ENCODE measurements around the gene SFMBT1.
"Not testable (repeated sequence)": the region's sequence is repeated elsewhere in the genome, so short reads cannot be mapped to it uniquely, and the experiment has no call there.

The SFMBT1 gene

DNA sequence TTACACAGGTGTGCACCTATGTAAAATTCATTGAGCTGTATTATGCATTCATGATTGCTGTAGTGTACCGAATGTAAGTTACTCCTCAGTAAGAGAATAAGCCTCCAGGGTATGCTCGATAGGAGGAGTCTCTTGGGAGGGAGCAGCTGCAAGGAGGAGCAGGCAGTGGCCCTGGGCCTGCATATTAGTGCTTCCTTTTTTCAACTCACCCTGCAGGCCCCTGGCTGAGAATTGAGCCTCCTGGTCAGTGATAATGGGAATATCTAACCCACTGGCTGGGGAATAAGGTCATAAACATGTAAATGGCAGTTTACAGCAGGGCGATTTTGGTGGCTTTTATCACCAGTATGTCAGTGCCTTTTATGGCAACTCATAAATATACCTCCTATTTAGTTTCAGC is 21.7 kb upstream of the SFMBT1 start:
- H3K4me3 ChIP-seq (ENCODE audit: low read depth, low read length), result no peak overlapping the region
- TF ChIP-seq, protein P1, sequence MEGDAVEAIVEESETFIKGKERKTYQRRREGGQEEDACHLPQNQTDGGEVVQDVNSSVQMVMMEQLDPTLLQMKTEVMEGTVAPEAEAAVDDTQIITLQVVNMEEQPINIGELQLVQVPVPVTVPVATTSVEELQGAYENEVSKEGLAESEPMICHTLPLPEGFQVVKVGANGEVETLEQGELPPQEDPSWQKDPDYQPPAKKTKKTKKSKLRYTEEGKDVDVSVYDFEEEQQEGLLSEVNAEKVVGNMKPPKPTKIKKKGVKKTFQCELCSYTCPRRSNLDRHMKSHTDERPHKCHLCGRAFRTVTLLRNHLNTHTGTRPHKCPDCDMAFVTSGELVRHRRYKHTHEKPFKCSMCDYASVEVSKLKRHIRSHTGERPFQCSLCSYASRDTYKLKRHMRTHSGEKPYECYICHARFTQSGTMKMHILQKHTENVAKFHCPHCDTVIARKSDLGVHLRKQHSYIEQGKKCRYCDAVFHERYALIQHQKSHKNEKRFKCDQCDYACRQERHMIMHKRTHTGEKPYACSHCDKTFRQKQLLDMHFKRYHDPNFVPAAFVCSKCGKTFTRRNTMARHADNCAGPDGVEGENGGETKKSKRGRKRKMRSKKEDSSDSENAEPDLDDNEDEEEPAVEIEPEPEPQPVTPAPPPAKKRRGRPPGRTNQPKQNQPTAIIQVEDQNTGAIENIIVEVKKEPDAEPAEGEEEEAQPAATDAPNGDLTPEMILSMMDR (IDR thresholded peaks at IDR 0.05; ENCODE audit: control insufficient read depth, extremely low read depth, insufficient read depth), result no peak
- DNase-seq (ENCODE audit: low read depth), result no peak

DNA sequence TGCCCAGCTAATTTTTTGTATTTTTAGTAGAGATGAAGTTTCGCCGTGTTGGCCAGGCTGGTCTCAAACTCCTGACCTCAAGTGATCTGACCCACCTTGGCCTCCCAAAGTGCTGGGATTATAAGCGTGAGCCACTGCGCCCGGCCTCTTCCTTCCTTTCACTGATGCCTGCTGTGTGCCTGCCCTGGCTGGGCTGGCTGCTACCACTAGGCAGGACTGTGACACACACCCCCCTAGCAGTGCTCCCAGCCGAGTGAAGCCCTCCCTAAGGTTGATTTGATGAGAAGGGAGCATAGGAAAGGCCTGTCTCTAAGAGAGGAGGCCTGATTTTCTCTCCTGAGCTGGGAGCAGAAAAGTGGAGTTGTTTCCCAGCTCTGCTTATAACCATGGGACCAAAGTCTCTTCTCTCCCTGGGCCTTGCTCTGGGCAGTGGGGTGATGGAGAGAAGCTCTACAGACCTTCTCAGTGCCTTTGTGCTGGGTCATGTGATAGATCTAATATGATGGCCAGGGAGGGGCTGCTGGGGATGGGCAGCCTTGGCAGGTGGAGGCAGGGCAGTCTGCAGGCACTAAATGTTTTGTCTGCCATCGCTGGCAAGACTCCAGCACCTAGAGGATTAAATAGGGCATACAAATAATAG is 20.1 kb upstream of the SFMBT1 start:
- no peak for DNase-seq (ENCODE audit: low read depth)
- H3K4me3 ChIP-seq (ENCODE audit: low read depth, low read length), result no peak overlapping the region
- TF ChIP-seq, protein P1 (IDR thresholded peaks at IDR 0.05; ENCODE audit: control insufficient read depth, extremely low read depth, insufficient read depth), result no peak

DNA sequence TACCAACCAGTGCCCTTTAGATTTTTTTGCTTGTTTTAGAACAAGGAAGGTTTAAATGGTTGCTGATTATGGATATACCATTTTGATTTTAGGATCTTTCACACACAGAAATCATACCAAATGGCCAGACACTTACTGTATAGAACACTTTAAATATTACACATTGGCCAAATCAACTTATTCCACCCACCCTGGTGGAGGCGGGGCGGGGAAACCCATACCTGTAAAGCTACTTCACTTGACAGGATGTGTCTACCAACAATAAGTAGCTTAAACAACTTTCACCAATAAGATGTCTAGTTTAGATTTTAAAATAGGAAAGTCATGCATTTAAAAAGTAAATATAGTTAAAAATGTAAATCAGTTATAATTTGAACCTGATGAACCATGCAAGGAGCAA is 17.0 kb upstream of the SFMBT1 start:
- no peak overlapping the region for H3K4me3 ChIP-seq (ENCODE audit: low read depth, low read length)
- TF ChIP-seq, protein P1 (IDR thresholded peaks at IDR 0.05; ENCODE audit: control insufficient read depth, extremely low read depth, insufficient read depth), result no peak
- DNase-seq (ENCODE audit: low read depth), result no peak

DNA sequence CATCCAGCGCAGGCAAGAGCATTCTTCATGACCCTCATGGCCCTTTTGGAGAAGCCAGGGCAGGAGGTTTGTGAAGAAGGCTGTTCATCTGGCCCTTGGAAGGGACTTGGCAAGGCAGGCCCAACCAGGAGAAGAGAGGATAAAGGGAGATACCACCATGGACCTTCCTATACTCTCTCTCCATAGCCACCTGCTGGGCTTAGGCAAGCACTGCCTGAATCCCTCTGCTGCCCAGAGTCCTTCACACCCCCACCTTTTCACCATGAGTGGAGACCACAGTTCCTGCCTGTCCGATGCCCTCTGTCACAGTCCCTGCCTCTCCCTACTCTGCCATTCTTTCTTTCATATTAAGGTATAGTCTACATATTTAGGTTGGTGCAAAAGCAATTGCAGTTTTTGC is 10.6 kb upstream of the SFMBT1 start:
- TF ChIP-seq, protein P1 (IDR thresholded peaks at IDR 0.05; ENCODE audit: control insufficient read depth, extremely low read depth, insufficient read depth), result no peak
- H3K4me3 ChIP-seq (ENCODE audit: low read depth, low read length), result no peak overlapping the region
- DNase-seq (ENCODE audit: low read depth), result no peak

DNA sequence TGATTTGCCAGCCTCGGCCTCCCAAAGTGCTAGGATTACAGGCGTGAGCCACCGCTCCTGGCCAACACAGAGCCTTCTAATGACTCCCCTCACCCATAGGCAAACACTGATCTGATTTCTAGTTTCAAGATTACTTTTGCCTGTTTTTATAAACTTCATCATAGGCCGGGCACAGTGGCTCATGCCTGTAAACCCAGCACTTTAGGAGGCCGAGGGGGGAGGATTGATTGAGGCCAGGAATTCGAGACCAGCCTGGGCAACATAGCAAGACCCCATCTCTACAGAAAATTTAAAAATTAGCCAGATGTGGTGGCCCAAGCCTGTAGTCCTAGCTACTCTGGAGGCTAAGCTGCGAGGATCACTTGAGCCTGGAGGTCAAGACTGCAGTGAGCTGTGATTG is 8.4 kb upstream of the SFMBT1 start:
- DNase-seq (ENCODE audit: low read depth); H3K4me3 ChIP-seq (ENCODE audit: low read depth, low read length): not testable (repeated sequence)

DNA sequence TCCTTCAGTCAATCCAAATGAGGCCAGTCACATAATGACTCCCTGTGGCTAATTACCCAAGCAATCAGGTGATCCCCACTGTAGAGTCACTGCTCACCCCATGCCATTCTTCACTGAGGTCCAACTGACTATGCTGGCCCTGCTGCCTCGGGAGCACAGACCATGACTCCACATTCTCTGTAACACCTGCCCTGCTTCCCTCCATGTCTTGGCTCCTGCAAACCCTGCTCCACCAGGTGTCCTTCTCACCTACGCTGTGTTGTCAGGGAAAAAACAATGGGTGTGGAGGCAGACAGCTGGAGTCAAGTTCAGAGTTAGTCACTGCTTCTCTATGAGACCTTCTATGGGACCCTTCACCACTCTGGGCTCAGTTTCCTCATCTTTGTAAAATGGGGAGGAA is 6.1 kb upstream of the SFMBT1 start:
- TF ChIP-seq, protein P1 (IDR thresholded peaks at IDR 0.05; ENCODE audit: control insufficient read depth, extremely low read depth, insufficient read depth), result no peak
- H3K4me3 ChIP-seq (ENCODE audit: low read depth, low read length), result no peak overlapping the region
- no peak for DNase-seq (ENCODE audit: low read depth)

DNA sequence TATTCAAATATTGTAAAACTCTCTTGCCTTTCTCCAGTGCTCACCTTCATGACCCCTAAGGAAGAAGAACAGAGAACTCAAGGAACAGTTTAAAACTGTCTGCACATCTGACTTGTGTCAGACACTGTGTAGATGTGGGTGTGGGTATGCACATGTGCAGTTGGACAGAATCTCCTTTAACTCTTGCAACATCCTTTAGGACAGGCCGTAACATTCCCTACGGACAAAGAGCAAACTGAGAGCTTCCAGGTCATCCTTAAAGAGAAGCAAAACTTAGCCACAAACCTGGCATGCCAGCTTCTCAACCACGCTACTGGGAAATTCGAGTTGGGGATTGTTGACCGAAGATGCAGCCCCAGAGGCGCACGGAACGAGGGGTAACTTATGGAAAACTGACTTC is 4.1 kb upstream of the SFMBT1 start:
- no peak for DNase-seq (ENCODE audit: low read depth)
- no peak overlapping the region for H3K4me3 ChIP-seq (ENCODE audit: low read depth, low read length)
- TF ChIP-seq, protein P1 (IDR thresholded peaks at IDR 0.05; ENCODE audit: control insufficient read depth, extremely low read depth, insufficient read depth), result no peak

Data from LNCaP clone FGC (cell line).